Measurements from ENCODE around the gene KLHL30.

KLHL30 gene

GRCh38 chr2:238138331-238139195, at the start of gene KLHL30:
Gene KLHL30, plus strand, starts transcription at chr2:238138668. Its CDS starts 2,087 bp downstream, at chr2:238140755.
- DNase-seq (ENCODE audit: low read depth in 1 of 2, low spot score in 1 of 2) = no peak

- DNase-seq (ENCODE audit: low read depth in 1 of 2, low spot score in 1 of 2) = no peak
Measured at GRCh38 chr2:238090887-238091286, 47.6 kb upstream of the KLHL30 start.

DNA sequence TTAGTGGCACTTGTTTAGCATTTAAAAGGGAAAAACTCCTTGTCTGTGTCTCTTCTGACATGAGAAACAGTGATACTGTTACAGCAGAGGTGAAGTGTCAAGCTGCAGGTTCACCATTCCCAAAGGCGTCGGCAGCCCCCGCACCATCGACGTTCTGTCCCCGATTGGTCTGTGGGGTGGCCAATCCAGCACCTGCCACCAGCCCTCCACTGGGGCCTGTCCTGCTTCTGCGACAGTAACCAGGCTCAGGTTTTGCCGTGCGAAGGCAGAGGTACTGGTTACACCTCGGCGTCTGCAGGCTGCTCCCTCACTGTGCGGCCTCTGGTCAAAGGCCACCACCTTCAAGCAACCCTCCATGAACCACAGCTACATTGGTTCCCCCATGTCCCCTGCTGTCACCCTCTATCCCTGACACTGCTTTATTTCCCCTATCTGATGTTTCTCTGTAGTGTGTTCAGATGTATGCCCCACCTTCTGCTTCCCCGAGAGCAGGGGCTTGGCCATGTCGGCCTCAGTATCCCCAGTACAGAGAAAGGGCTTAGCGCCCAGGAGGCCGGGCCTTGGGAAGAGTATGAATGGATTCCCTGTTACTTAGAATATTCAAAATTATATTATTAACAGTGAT, 46.9 kb upstream of the KLHL30 start:
- DNase-seq (ENCODE audit: low read depth in 1 of 2, low spot score in 1 of 2) = no peak

DNA sequence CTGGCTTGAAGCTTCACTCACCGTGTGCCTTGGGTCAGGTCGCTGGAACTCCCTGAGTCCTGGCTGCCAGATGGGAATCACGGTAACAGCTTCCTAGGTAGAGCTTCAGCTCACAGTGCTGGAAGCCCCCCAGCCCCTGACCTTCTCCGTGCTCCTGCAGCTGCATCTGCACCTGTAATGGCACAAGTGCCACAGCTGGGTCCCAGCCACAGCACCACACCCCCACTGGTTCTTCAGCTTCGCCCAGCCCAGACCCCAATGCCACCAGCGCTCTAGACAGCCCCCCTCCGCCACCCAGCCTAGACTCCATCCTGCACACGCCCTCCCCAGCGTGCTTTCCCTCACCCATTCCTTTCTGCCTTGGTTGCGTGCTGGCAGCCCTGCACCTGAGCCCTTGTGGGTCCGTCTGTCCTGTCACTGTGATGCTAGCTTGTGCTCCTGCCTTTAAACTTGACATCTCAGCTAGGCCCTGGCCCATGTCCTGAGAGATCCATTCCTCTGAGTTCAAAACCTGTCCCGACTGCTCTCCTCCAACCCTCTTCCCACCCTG, 45.9 kb upstream of the KLHL30 start:
- DNase-seq (ENCODE audit: low read depth in 1 of 2, low spot score in 1 of 2) = no peak

DNA sequence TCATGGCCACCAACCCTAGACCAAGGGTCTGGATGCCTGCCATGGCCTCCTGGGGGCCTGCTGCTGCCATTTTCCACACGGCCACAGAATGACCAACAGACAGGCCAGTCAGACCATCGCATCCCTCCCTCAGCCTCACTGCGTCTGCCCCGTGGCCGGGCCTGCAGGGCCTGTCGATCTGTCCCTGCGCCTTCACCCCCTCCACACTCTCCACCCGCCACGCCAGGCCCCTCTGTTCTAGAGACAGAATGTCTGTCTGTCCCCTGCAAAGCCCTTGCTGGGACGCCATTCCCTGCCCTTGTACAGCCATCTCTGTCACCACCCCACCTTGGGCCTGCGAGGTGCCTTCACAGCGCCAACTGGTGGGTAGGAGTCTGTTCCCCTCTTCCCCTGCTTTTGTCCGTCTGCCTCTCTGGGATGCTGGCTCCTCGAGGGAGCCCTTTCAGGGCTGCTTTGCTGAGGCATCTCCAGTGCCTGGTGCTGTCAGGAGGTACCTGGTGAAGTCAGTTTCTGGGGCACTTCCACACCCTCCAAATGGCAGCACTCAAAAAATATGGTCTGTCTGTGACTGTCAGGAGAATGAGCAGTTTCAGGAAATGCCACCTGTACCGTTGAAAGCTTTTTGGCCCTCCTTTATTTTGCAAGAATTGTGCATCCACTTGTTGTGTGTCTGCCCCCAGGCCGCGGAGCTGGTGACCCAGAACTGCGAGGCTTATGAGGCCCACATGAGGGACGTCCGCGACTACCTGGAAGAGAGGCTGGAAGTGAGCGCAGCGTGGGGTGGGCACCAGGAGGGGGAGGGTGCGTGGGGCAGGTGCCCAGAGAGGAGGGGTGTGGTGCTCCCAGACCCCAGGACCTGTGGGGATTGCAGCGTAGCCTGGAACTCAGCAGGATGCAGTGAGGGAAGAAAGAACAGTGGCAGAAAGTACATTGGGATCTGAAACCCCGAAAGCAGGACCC, 45.0 kb upstream of the KLHL30 start:
- no peak for DNase-seq (ENCODE audit: low read depth in 1 of 2, low spot score in 1 of 2)

- DNase-seq (ENCODE audit: low read depth in 1 of 2, low spot score in 1 of 2) = no peak
Measured at GRCh38 chr2:238094438-238095022, 43.9 kb upstream of the KLHL30 start.

DNA sequence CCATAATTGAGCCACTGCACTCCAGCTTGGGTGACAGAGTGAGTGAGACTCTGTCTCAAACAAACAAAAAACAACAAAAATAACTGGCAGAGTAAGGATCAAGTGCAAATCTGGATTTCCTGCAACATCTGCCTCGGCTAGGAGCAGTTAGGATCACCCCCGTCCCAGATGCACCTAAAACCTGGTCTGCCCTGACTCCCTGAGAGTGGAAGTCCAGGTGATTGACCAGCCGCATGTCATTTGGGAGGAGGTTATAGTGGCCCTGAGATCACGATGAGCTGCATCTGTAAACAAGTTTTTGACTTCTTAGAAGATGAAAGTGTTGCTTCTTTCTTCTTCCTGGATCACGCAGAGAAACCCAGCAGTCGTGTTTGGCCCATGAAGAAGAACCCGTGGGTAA, 43.3 kb upstream of the KLHL30 start:
- no peak for DNase-seq (ENCODE audit: low read depth in 1 of 2, low spot score in 1 of 2)

DNA sequence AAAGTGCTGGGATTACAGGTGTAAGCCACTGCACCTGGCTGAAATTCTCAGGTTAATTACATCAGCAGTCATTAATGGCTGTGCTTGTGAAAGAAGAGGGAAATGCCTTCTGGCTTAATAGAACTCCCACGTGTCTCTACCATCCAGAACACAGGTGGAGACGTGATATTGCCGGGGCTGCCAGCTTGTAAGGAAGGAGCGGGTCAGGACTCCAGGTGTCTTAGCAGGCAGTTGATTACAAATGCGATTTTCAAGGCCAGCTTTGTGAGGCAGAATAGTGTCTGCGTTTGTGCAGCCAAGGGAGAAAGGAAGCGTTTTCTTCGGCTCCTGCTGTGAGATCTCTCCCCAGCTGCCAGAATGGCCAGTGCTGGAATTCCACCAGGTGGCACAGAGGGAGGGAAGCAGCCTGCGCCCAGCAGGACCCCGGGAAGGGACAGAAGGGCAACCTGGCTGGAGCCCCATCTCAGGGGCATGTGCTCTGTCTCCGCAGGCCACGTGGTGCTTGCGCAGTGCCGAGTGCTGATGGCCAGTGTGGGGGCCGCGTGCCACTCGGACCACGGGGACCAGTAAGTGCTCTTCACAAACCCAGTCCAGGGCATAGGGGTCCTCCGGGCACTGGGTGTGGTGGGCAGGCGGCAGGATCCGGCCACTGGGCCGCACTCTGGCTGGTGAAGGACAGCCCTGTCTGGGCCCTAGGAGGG, 42.0 kb upstream of the KLHL30 start:
- no peak for DNase-seq (ENCODE audit: low read depth in 1 of 2, low spot score in 1 of 2)

GRCh38 chr2:238097201-238097987, 41.1 kb upstream of the KLHL30 start:
- DNase-seq (ENCODE audit: low read depth in 1 of 2, low spot score in 1 of 2) = no peak

DNA sequence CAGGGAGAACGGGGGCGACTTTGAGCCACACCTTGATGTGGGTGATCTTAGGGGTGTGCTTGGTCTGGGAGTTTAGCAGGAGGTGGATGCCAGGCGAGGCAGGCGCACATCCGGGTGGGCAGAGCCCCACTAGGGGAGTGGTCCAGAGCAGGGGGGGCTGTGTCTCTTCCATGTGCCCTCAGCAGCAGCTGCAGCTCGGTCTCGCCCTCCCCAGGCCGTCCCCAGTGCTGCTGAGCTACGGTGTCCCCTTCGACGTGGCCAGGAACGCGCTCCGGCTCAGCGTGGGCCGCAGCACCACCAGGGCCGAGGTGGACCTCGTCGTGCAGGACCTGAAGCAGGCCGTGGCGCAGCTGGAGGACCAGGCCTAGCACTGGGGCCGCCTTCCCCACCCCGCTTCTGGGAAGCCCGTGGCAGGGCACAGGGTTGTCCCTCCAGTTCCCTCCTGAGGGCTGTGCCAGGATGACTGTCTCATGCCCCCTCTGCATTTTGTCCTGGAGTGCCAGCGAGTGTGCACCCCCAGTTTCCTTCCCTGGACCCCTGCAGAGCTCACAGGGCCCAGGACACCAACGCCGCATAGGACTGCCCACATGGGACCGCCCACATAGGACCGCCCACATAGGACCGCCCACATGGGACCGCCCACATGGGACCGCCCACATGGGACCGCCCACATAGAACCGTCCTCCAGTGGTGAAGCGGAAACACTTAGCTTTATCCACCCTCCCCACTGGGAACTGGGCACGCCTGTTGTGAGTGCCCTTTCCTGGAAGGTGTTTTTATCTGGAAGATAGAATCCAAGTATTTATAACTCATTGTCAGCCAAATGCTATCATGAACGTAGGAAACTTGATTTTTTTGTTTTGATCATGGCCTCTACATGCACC, 40.2 kb upstream of the KLHL30 start:
- no peak for DNase-seq (ENCODE audit: low read depth in 1 of 2, low spot score in 1 of 2)

DNA sequence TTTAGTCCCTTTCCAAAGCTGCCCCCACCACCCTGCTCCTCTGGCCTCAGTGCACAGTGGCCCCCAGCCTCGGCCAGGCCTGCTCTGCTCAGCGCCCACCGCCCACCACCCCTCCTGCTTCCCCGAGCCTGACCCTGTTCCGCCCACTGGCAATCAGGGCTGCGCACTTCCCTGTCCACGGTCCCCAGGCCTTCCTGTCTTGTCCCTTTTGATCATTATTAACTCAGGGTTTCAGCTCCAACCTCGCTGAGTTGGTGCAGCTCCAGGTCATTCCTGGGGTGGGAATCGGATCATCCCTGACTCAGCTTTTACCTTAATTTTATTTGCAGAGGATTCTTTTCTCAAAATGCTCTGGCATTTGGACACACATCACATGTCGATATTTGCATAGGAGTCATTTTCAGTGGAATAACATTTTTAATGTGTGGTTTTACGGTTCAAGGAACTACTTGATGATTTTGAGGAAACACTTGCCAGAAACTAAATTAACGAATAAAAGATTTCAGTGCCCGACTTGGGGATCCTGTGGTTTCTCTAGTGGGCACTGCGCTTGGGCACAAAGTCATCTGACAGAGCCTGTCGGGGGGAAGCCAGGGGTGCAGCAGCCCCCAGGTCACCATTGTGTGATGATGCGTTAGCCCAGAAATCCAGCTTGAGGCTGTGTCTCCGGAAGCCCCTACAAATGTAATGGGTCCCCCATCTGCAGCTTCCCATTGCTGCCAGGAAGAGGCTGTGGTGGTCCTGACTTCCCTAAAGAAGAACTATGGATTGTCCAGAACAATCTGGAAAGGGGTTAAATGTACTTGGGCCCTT, 39.4 kb upstream of the KLHL30 start:
- no peak for DNase-seq (ENCODE audit: low read depth in 1 of 2, low spot score in 1 of 2)

DNA sequence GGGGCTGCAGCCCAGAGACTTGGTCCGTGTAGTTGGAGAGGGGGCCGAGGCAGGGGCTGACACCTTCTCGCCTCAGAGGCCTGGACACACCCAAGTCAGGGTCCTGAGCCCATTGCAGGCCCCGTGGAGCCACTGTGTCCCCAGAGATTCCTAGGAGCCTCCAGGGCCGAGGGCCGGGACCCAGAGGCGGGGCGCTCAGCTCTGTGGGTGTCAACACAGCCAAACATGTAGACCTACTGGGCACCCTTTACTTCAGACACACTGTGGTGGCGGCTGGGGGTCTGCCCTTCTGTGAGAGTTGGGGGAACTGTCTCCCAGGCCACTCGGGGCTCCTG, 38.8 kb upstream of the KLHL30 start:
- no peak for DNase-seq (ENCODE audit: low read depth in 1 of 2, low spot score in 1 of 2)

- DNase-seq (ENCODE audit: low read depth in 1 of 2, low spot score in 1 of 2) = no peak
Measured at GRCh38 chr2:238100049-238100820, 38.2 kb upstream of the KLHL30 start, which contains the start of gene ESPNL. Gene ESPNL, plus strand, starts transcription at chr2:238100340. Its CDS starts 80 bp downstream, at chr2:238100420.

DNA sequence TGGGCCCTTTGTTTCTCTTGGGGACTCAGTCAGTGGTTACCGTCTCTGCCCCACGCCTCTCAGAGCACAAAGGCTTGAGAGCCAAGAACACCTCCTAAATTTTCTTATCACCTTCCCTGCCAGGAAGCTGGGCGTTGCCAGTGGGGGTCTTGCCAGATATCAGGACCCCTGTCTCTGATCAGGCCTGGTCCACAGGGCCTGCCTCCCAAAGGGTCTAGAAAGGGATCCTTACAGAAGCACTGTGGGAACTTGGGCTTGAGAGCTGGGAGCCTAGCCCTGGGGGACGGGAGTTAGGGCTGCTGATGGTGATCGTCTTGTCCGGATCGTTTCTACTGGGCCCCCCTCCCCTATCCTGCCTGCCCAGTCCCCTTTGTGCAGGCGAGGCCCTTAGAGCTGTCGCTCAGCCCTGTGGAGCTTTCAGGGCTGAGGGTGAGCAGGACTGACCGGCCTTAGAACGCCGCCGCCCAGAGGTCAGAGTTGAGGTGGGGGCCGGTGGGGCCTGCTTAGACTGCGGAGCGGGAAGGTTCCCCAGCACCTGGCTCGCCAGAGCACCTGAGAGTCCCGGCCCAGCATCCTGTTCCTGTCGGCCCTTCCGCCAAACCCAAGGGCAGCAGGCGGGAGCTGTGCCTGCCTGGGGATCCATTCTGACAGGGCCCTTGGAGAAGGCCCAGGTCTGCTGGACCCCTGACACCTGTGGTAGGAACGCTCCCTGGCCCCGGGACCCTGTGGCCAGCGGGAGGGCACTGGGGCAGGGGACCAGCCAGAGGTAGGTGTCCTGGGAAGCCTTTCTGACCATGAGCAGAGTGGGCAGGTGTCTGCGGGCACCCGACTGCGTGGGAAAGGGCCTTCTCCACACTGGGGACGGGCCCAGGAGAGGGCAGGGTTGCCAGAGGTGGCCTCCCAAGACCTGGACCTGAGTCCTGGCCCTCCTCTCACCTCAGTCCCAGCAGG, 37.4 kb upstream of the KLHL30 start:
- DNase-seq (ENCODE audit: low read depth in 1 of 2, low spot score in 1 of 2) = no peak

DNA sequence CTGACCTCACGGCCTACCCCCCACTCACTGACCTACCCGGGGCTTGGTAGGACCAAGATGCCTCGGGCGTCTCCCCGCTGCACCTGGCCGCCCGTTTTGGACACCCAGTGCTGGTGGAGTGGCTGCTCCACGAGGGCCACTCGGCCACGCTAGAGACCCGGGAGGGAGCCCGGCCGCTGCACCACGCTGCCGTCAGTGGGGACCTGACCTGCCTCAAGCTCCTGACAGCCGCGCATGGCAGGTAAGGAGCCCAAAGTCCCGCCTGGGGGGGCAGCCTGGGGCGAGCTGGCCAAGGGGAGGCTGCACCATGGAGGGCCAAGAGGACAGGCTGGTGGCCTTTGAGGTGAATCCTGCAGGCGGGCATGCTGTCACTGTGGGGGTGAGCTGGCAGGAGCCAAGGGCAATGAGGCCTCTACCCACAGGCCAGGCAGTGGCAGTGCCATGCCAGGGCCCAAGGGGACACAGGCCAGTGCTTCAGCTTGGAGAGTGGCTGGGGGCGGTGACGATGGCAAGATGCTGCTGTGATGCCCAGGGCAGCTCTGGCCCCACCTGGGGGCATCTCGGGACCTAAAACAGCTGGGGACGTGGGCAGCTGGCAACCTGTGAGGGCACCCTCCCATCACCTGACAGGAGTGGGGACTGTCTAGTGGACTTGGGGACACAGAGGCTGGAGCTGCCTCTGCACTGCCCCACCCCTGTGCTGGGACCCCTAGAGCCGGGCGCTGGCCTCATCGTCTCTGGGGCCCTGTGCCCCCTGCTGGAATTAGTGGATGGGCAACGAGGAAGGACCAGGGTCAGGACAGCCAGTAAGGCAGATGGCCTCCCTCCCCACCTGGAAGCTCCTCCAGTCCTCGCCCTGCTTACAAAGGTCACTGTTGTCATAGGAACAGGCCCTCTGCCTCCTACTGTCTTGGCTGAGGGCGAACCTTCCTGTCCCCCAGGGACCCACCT, 36.3 kb upstream of the KLHL30 start:
- no peak for DNase-seq (ENCODE audit: low read depth in 1 of 2, low spot score in 1 of 2)

Measured in stimulated activated CD4-positive, alpha-beta T cell treated with anti-CD3 and anti-CD28 coated beads, Interleukin-15, amount 100 ng/mL, for 1 hour (primary cell).